Amniotic epithelial cell (primary cell): Measurements from ENCODE around the gene C22orf15.

Experiments used
- DNase-seq: peaks from one replicate; pipeline ENCODE4 v3.0.0-alpha.2; 2010; ENCODE audit warnings: low read depth

C22orf15 gene

GRCh38 chr22:23789121-23789520 is 26.3 kb downstream of the C22orf15 start:
- DNase-seq, result no peak

GRCh38 chr22:23789638-23790037 is 26.8 kb downstream of the C22orf15 start:
- DNase-seq, result no peak

- peak; percentile 47 for DNase-seq
Observed at GRCh38 chr22:23790819-23791737, 28.3 kb downstream of the C22orf15 start.

GRCh38 chr22:23791738-23792645 is 29.2 kb downstream of the C22orf15 start:
- DNase-seq, result no peak

- DNase-seq, result no peak
Observed at GRCh38 chr22:23793326-23793725, 30.5 kb downstream of the C22orf15 start.

GRCh38 chr22:23796461-23796860 is 33.7 kb downstream of the C22orf15 start:
- DNase-seq, result no peak

GRCh38 chr22:23800297-23801237 is 37.8 kb downstream of the C22orf15 start:
- DNase-seq, result no peak

- DNase-seq, result no peak
Observed at GRCh38 chr22:23801238-23801821, 38.5 kb downstream of the C22orf15 start.

- no peak for DNase-seq
Observed at GRCh38 chr22:23801886-23802377, 39.1 kb downstream of the C22orf15 start.

- DNase-seq, result no peak
Observed at GRCh38 chr22:23803001-23803819, 40.4 kb downstream of the C22orf15 start.

- DNase-seq, result peak; percentile 93
Observed at GRCh38 chr22:23804781-23805291, 42.0 kb downstream of the C22orf15 start.

GRCh38 chr22:23806837-23807236 is 44.0 kb downstream of the C22orf15 start:
- DNase-seq, result no peak

GRCh38 chr22:23812378-23812777 is 49.6 kb downstream of the C22orf15 start:
- no peak for DNase-seq
